Esophagus muscularis mucosa (tissue), 4 donors: ENCODE results near the gene DNAH7. TPM values are rescaled to one million over a fixed set of nuclear protein-coding genes. Genes with fewer than 3 reads are reported as not detected.

Experiments used
- DNase-seq: peaks from one replicate; pipeline ENCODE4 v3.0.0-alpha.2; 2017; ENCODE audit errors: extremely low spot score
- H3K27ac ChIP-seq, 4 donors: fragments of 200-600 bp; sonication (generic); replicated peaks in 1 of 4; 1 replicate in 3 of 4; 2 replicates in 1 of 4; pipeline ENCODE4 v1.5.1; 2016 to 2019; ENCODE audit warnings: mild to moderate bottlenecking in 1 of 4
- H3K27me3 ChIP-seq, 4 donors: fragments of 200-600 bp; sonication (generic); one replicate each; pipeline versions ENCODE4 v1.5.1 to v1.6.0; 2016 to 2019
- H3K36me3 ChIP-seq, 4 donors: fragments of 200-600 bp; sonication (generic); one replicate each; pipeline ENCODE4 v1.5.1; 2016 to 2019
- H3K4me1 ChIP-seq, 4 donors: fragments of 200-600 bp; sonication (generic); one replicate each; pipeline ENCODE4 v1.5.1; 2016 to 2019
- H3K4me3 ChIP-seq, 4 donors: fragments of 200-600 bp; sonication (generic); 1 replicate in 2 of 4; 2 replicates in 2 of 4; pipeline ENCODE4 v1.5.1; 2016 to 2019; ENCODE audit warnings: mild to moderate bottlenecking in 4 of 4, moderate library complexity in 1 of 4
- H3K9me3 ChIP-seq, 4 donors: fragments of 200-600 bp; sonication (generic); 1 replicate in 3 of 4; 2 replicates in 1 of 4; pipeline ENCODE4 v1.5.1; 2016 to 2019
- CTCF ChIP-seq, 3 experiments: fragments of 200-600 bp in 2 of 3; fragments of 450-650 bp in 1 of 3; sonication (generic) in 2 of 3; IDR thresholded peaks; one replicate each; pipeline ENCODE4 v1.5.1; 2017 to 2019; ENCODE audit warnings: antibody characterized with exemption in 3 of 3, mild to moderate bottlenecking in 2 of 3, moderate library complexity in 1 of 3
- EP300 ChIP-seq: sonication (generic); formaldehyde crosslinking; IDR thresholded peaks from one replicate; pipeline ENCODE4 v1.6.1; 2017; ENCODE audit warnings: antibody characterized with exemption
- POLR2A ChIP-seq: fragments of 450-650 bp; IDR thresholded peaks from one replicate; pipeline ENCODE4 v1.6.1; 2017; ENCODE audit warnings: antibody characterized with exemption, moderate library complexity, mild to moderate bottlenecking, low read depth
- POLR2AphosphoS5 ChIP-seq, 2 donors: sonication (generic); formaldehyde crosslinking; IDR thresholded peaks; one replicate each; pipeline ENCODE4 v1.6.1; 2017; ENCODE audit warnings: antibody characterized with exemption in 2 of 2
- WGBS: methylation state at CpG from one replicate; pipeline ENCODE4 v1.1.5; 2018; 5-methylcytosine and 5-hydroxymethylcytosine counted together
- intact Hi-C: fragments of 100-400 bp; cut with DNase I; formaldehyde crosslinking; loops from one replicate; pipeline ENCODE4 v1.15.1; 2023
- total RNA-seq, 4 donors: library from RNA; depleted of rRNA; stranded (reverse); fragments of >200 nt; gene quantifications; one replicate each; pipeline versions ENCODE4 v1.1.0 to v1.2.1, GENCODE V29; 2016

The DNAH7 gene
- total RNA-seq, 4 donors from 2014 or later: 0.39 to 0.98 (median 0.66) TPM

- WGBS: 67% methylated on average over 4 of the region's 4 CpGs
- H3K4me1 ChIP-seq: no peaks in the 10 kb centered on the region
- DNase-seq: no peak
- H3K36me3 ChIP-seq: no peaks in the 10 kb centered on the region
- H3K4me3 ChIP-seq: no peak overlapping the region
- H3K27ac ChIP-seq: no peak overlapping the region
- TF ChIP-seq CTCF (IDR thresholded peaks at IDR 0.05): no peak
- TF ChIP-seq EP300: no peak
- no peak for TF ChIP-seq POLR2A
- TF ChIP-seq POLR2AphosphoS5 (IDR thresholded peaks at IDR 0.05): no peak
- no peaks in the 10 kb centered on the region for H3K27me3 ChIP-seq
- intact Hi-C loops: no loop called here
- H3K9me3 ChIP-seq: no peaks in the 10 kb centered on the region
Observed at GRCh38 chr2:195863564-195863963, 205.1 kb downstream of the DNAH7 start.

- TF ChIP-seq POLR2A: no peak
- no peak for TF ChIP-seq CTCF (IDR thresholded peaks at IDR 0.05)
- no peak for TF ChIP-seq EP300
- no peak for TF ChIP-seq POLR2AphosphoS5 (IDR thresholded peaks at IDR 0.05)
Observed at GRCh38 chr2:195863121-195863520, 205.5 kb downstream of the DNAH7 start.

GRCh38 chr2:195861821-195862220, 206.8 kb downstream of the DNAH7 start:
- H3K9me3 ChIP-seq: no peaks in the 10 kb centered on the region
- no peak overlapping the region for H3K4me3 ChIP-seq
- H3K4me1 ChIP-seq: no peaks in the 10 kb centered on the region
- no peaks in the 10 kb centered on the region for H3K27me3 ChIP-seq
- H3K36me3 ChIP-seq: no peaks in the 10 kb centered on the region
- H3K27ac ChIP-seq: no peak overlapping the region
- TF ChIP-seq POLR2A (no peak), CTCF (IDR thresholded peaks at IDR 0.05) (no peak), POLR2AphosphoS5 (IDR thresholded peaks at IDR 0.05) (no peak), EP300 (no peak)
- no peak for DNase-seq
- intact Hi-C loops: no loop called here
- WGBS: 87% methylated on average over 5 of the region's 5 CpGs

More at GRCh38 chr2:195863121-195863520, 205.5 kb downstream of the DNAH7 start:
- intact Hi-C loops: no loop called here
- WGBS: 93% methylated on average over 3 of the region's 3 CpGs
- H3K27me3 ChIP-seq: no peaks in the 10 kb centered on the region
- no peak for DNase-seq
- no peak overlapping the region for H3K27ac ChIP-seq
- no peaks in the 10 kb centered on the region for H3K4me1 ChIP-seq
- H3K36me3 ChIP-seq: no peaks in the 10 kb centered on the region
- H3K9me3 ChIP-seq: no peaks in the 10 kb centered on the region
- no peak overlapping the region for H3K4me3 ChIP-seq

GRCh38 chr2:195859513-195859912, 209.1 kb downstream of the DNAH7 start:
- TF ChIP-seq POLR2AphosphoS5 (IDR thresholded peaks at IDR 0.05) (no peak), CTCF (IDR thresholded peaks at IDR 0.05) (no peak), EP300 (no peak), POLR2A (no peak)
- 94% methylated on average over 2 of the region's 2 CpGs for WGBS
- no peaks in the 10 kb centered on the region for H3K27me3 ChIP-seq
- no peak overlapping the region for H3K27ac ChIP-seq
- no peaks in the 10 kb centered on the region for H3K36me3 ChIP-seq
- H3K9me3 ChIP-seq: no peaks in the 10 kb centered on the region
- DNase-seq: no peak
- intact Hi-C loops: no loop called here
- no peaks in the 10 kb centered on the region for H3K4me1 ChIP-seq
- H3K4me3 ChIP-seq: no peak overlapping the region

GRCh38 chr2:195857132-195857531, 211.5 kb downstream of the DNAH7 start:
- Histone ChIP-seq H3K36me3 (no peaks in the 10 kb centered on the region), H3K9me3 (no peaks in the 10 kb centered on the region), H3K4me3 (no peak overlapping the region), H3K27ac (no peak overlapping the region), H3K27me3 (no peaks in the 10 kb centered on the region), H3K4me1 (no peaks in the 10 kb centered on the region)
- WGBS: 97% methylated on average over 2 of the region's 2 CpGs
- no peak for DNase-seq
- intact Hi-C loops: no loop called here
- TF ChIP-seq POLR2AphosphoS5 (IDR thresholded peaks at IDR 0.05) (no peak), CTCF (IDR thresholded peaks at IDR 0.05) (no peak), POLR2A (no peak), EP300 (no peak)
